Measurements from ENCODE around the gene ADD1.

The ADD1 gene

GRCh38 chr4:2923141-2923551, 79.5 kb downstream of the ADD1 start:
- TF ChIP-seq ZNF274 (IDR thresholded peaks at IDR 0.05; ENCODE audit: low read depth, low read length) (no peak), SUZ12 (IDR thresholded peaks at IDR 0.05; ENCODE audit: extremely low read depth, insufficient read depth, insufficient read length) (no peak), YY1 (IDR thresholded peaks at IDR 0.05; ENCODE audit: insufficient read depth, insufficient read length) (no peak)
- Histone ChIP-seq H3K4me3 (ENCODE audit: insufficient read length, low read depth) (no peak overlapping the region), H3K36me3 (ENCODE audit: insufficient read depth, insufficient read length, low read length) (peaks cover 52% of the 10 kb centered on the region), H3K9me3 (ENCODE audit: insufficient read depth, low read length) (peaks cover 26% of the 10 kb centered on the region; the same call in 1 of the 2 replicates), H3K9ac (ENCODE audit: insufficient read length, low read depth) (peak overlapping the region; percentile 51), H3K27me3 (ENCODE audit: insufficient read depth, insufficient read length) (no peaks in the 10 kb centered on the region), H3K4me1 (ENCODE audit: insufficient read depth, insufficient read length) (peaks cover 22% of the 10 kb centered on the region)
- DNase-seq (ENCODE audit: low read depth, low spot score): no peak

DNA sequence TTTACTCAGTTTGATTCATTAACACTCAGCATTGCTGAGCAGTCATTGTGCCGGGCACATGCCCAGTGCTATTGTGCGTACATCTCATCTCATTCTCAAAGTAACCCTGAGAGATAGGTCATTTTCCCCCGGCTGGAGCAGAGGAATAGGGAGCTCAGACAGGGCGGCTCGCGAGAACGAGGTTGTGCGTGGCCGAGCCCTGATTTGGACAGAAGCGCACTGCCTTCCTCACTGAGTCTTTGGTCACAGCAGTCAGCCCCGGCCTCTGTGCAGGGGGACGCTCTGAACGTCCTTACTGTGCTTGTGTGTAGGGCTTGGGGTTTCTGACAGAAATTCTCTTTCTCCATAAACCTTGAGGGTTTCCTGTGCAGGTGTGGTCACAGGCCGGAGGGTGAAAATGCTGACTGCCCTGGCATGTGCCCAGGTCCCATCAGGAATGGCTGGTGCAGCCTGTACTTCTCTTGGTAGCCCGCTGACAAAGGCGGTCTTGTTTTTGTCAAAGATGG, 80.1 kb downstream of the ADD1 start:
- no peak for DNase-seq (ENCODE audit: low read depth, low spot score)
- no peak for TF ChIP-seq SUZ12 (IDR thresholded peaks at IDR 0.05; ENCODE audit: extremely low read depth, insufficient read depth, insufficient read length)
- TF ChIP-seq YY1 (IDR thresholded peaks at IDR 0.05; ENCODE audit: insufficient read depth, insufficient read length): no peak
- no peak for TF ChIP-seq ZNF274 (IDR thresholded peaks at IDR 0.05; ENCODE audit: low read depth, low read length)
- no peak overlapping the region for H3K4me3 ChIP-seq (ENCODE audit: insufficient read length, low read depth)
- H3K9ac ChIP-seq (ENCODE audit: insufficient read length, low read depth): no peak overlapping the region
- no peaks in the 10 kb centered on the region for H3K27me3 ChIP-seq (ENCODE audit: insufficient read depth, insufficient read length)
- H3K4me1 ChIP-seq (ENCODE audit: insufficient read depth, insufficient read length): peaks cover 25% of the 10 kb centered on the region
- H3K36me3 ChIP-seq (ENCODE audit: insufficient read depth, insufficient read length, low read length): peaks cover 56% of the 10 kb centered on the region
- H3K9me3 ChIP-seq (ENCODE audit: insufficient read depth, low read length): peaks cover 26% of the 10 kb centered on the region; the same call in 1 of the 2 replicates

- TF ChIP-seq YY1 (IDR thresholded peaks at IDR 0.05; ENCODE audit: insufficient read depth, insufficient read length): no peak
- TF ChIP-seq SUZ12 (IDR thresholded peaks at IDR 0.05; ENCODE audit: extremely low read depth, insufficient read depth, insufficient read length): no peak
- TF ChIP-seq ZNF274 (IDR thresholded peaks at IDR 0.05; ENCODE audit: low read depth, low read length): no peak
- Histone ChIP-seq H3K4me3 (ENCODE audit: insufficient read length, low read depth) (no peak overlapping the region), H3K9me3 (ENCODE audit: insufficient read depth, low read length) (peaks cover 26% of the 10 kb centered on the region; the same call in 1 of the 2 replicates), H3K9ac (ENCODE audit: insufficient read length, low read depth) (no peak overlapping the region), H3K4me1 (ENCODE audit: insufficient read depth, insufficient read length) (peaks cover 27% of the 10 kb centered on the region), H3K36me3 (ENCODE audit: insufficient read depth, insufficient read length, low read length) (peaks cover 60% of the 10 kb centered on the region), H3K27me3 (ENCODE audit: insufficient read depth, insufficient read length) (no peaks in the 10 kb centered on the region)
- no peak for DNase-seq (ENCODE audit: low read depth, low spot score)
Measured at GRCh38 chr4:2924286-2924685, 80.6 kb downstream of the ADD1 start.

- peaks cover 65% of the 10 kb centered on the region for H3K36me3 ChIP-seq (ENCODE audit: insufficient read depth, insufficient read length, low read length)
- no peak for TF ChIP-seq SUZ12 (IDR thresholded peaks at IDR 0.05; ENCODE audit: extremely low read depth, insufficient read depth, insufficient read length)
- no peak for TF ChIP-seq ZNF274 (IDR thresholded peaks at IDR 0.05; ENCODE audit: low read depth, low read length)
- no peak for TF ChIP-seq YY1 (IDR thresholded peaks at IDR 0.05; ENCODE audit: insufficient read depth, insufficient read length)
- H3K27me3 ChIP-seq (ENCODE audit: insufficient read depth, insufficient read length): no peaks in the 10 kb centered on the region
- H3K4me1 ChIP-seq (ENCODE audit: insufficient read depth, insufficient read length): peaks cover 27% of the 10 kb centered on the region
- peak overlapping the region; percentile 18 for H3K9ac ChIP-seq (ENCODE audit: insufficient read length, low read depth)
- peaks cover 26% of the 10 kb centered on the region; the same call in 1 of the 2 replicates for H3K9me3 ChIP-seq (ENCODE audit: insufficient read depth, low read length)
- no peak overlapping the region for H3K4me3 ChIP-seq (ENCODE audit: insufficient read length, low read depth)
- DNase-seq (ENCODE audit: low read depth, low spot score): no peak
Measured at GRCh38 chr4:2924765-2925301, 81.2 kb downstream of the ADD1 start.

- Histone ChIP-seq H3K9me3 (ENCODE audit: insufficient read depth, low read length) (peaks cover 22% of the 10 kb centered on the region; the same call in 1 of the 2 replicates), H3K4me1 (ENCODE audit: insufficient read depth, insufficient read length) (peaks cover 27% of the 10 kb centered on the region), H3K27me3 (ENCODE audit: insufficient read depth, insufficient read length) (no peaks in the 10 kb centered on the region), H3K4me3 (ENCODE audit: insufficient read length, low read depth) (no peak overlapping the region), H3K36me3 (ENCODE audit: insufficient read depth, insufficient read length, low read length) (peaks cover 72% of the 10 kb centered on the region), H3K9ac (ENCODE audit: insufficient read length, low read depth) (no peak overlapping the region)
- DNase-seq (ENCODE audit: low read depth, low spot score): no peak
- no peak for TF ChIP-seq YY1 (IDR thresholded peaks at IDR 0.05; ENCODE audit: insufficient read depth, insufficient read length)
- TF ChIP-seq SUZ12 (IDR thresholded peaks at IDR 0.05; ENCODE audit: extremely low read depth, insufficient read depth, insufficient read length): no peak
Measured at GRCh38 chr4:2925496-2925895, 81.9 kb downstream of the ADD1 start.

- Histone ChIP-seq H3K9me3 (ENCODE audit: insufficient read depth, low read length) (peaks cover 16% of the 10 kb centered on the region; the same call in 1 of the 2 replicates), H3K27me3 (ENCODE audit: insufficient read depth, insufficient read length) (no peaks in the 10 kb centered on the region), H3K9ac (ENCODE audit: insufficient read length, low read depth) (no peak overlapping the region), H3K36me3 (ENCODE audit: insufficient read depth, insufficient read length, low read length) (peaks cover 79% of the 10 kb centered on the region), H3K4me3 (ENCODE audit: insufficient read length, low read depth) (no peak overlapping the region), H3K4me1 (ENCODE audit: insufficient read depth, insufficient read length) (peaks cover 31% of the 10 kb centered on the region)
- DNase-seq (ENCODE audit: low read depth, low spot score): no peak
- TF ChIP-seq YY1 (IDR thresholded peaks at IDR 0.05; ENCODE audit: insufficient read depth, insufficient read length) (no peak), ZNF274 (IDR thresholded peaks at IDR 0.05; ENCODE audit: low read depth, low read length) (no peak), SUZ12 (IDR thresholded peaks at IDR 0.05; ENCODE audit: extremely low read depth, insufficient read depth, insufficient read length) (no peak)
Measured at GRCh38 chr4:2925931-2926860, 82.6 kb downstream of the ADD1 start.

Data from NT2/D1 (cell line).